Prostate gland (tissue), 2 donors: ENCODE measurements around the gene MAGI2.

ENCODE experiments used
- POLR2A ChIP-seq: fragments of 450-650 bp; IDR thresholded peaks from one replicate; pipeline ENCODE4 v1.6.1; 2016; ENCODE audit warnings: antibody characterized with exemption, mild to moderate bottlenecking
- POLR2AphosphoS5 ChIP-seq: sonication (generic); formaldehyde crosslinking; IDR thresholded peaks from one replicate; pipeline ENCODE4 v1.6.1; 2017; ENCODE audit warnings: antibody characterized with exemption
- TF ChIP-seq, protein P1 (sequence below), 4 experiments: fragments of 200-600 bp in 2 of 4; fragments of 450-650 bp in 2 of 4; sonication (generic) in 2 of 4; IDR thresholded peaks; 1 replicate in 3 of 4; 2 replicates in 1 of 4; pipeline ENCODE4 v1.5.1; 2016 to 2019; ENCODE audit warnings: antibody characterized with exemption in 4 of 4, mild to moderate bottlenecking in 2 of 4, moderate library complexity in 2 of 4

GRCh38 chr7:78101076-78101475 lies 1352.4 kb downstream of the MAGI2 start:
- TF ChIP-seq, protein P1, sequence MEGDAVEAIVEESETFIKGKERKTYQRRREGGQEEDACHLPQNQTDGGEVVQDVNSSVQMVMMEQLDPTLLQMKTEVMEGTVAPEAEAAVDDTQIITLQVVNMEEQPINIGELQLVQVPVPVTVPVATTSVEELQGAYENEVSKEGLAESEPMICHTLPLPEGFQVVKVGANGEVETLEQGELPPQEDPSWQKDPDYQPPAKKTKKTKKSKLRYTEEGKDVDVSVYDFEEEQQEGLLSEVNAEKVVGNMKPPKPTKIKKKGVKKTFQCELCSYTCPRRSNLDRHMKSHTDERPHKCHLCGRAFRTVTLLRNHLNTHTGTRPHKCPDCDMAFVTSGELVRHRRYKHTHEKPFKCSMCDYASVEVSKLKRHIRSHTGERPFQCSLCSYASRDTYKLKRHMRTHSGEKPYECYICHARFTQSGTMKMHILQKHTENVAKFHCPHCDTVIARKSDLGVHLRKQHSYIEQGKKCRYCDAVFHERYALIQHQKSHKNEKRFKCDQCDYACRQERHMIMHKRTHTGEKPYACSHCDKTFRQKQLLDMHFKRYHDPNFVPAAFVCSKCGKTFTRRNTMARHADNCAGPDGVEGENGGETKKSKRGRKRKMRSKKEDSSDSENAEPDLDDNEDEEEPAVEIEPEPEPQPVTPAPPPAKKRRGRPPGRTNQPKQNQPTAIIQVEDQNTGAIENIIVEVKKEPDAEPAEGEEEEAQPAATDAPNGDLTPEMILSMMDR (IDR thresholded peaks at IDR 0.05) = no peak
- TF ChIP-seq POLR2AphosphoS5 = no peak
- no peak for TF ChIP-seq POLR2A
